ENCODE data around the gene CERS1.

CERS1 gene

GRCh38 chr19:18865973-18866799, 29.8 kb downstream of the CERS1 start:
- no peaks in the 10 kb centered on the region for H3K9me3 ChIP-seq (ENCODE audit: low read length)
- H3K4me3 ChIP-seq (ENCODE audit: low read depth in 1 of 2, low read length in 2 of 2): no peak overlapping the region
- no peaks in the 10 kb centered on the region for H3K4me1 ChIP-seq (ENCODE audit: insufficient read depth, low read length)
- peaks cover 0 to 12% of the 10 kb centered on the region in 2 donors for H3K27me3 ChIP-seq (ENCODE audit: control insufficient read depth in 1 of 2, insufficient read depth in 2 of 2, low read length in 2 of 2)
- no peak overlapping the region for H3K27ac ChIP-seq (ENCODE audit: low read depth, low read length)
- no peak overlapping the region for H3K9ac ChIP-seq (ENCODE audit: low read length)
- peaks cover 64% of the 10 kb centered on the region for H3K36me3 ChIP-seq (ENCODE audit: insufficient read depth, low read length)

DNA sequence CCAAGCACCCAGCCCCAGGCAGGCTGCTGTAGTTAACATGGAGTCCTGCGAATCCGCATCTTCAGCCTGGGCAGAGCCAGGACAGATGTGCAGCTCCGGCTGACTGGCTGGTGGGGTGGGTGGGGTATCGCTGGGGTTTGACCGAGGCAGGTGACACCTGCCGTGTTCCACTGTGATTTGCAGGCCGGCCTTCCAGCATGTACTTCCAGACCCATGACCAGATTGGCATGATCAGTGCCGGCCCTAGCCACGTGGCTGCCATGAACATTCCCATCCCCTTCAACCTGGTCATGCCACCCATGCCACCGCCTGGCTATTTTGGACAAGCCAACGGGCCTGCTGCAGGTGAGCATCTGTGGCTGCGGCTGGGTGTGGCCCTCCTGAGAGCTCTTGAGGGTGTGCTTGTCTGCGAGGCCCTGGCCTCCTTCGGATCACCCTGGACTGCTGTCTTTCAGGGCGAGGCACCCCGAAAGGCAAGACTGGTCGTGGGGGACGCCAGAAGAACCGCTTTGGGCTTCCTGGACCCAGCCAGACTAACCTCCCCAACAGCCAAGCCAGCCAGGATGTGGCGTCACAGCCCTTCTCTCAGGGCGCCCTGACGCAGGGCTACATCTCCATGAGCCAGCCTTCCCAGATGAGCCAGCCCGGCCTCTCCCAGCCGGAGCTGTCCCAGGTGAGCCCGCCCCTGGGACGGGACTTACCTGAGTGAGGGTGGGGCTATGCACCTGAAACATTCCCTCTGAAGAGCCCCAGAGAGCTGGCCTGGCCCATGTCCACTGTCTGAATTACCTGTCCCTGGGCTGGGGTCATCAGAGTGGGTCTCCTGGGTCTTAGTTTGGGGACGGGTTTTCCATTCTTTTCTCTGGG, 30.6 kb downstream of the CERS1 start:
- no peak overlapping the region for H3K4me3 ChIP-seq (ENCODE audit: low read depth in 1 of 2, low read length in 2 of 2)
- peaks cover 0 to 7% of the 10 kb centered on the region in 2 donors for H3K27me3 ChIP-seq (ENCODE audit: control insufficient read depth in 1 of 2, insufficient read depth in 2 of 2, low read length in 2 of 2)
- H3K9me3 ChIP-seq (ENCODE audit: low read length): no peaks in the 10 kb centered on the region
- peaks cover 72% of the 10 kb centered on the region for H3K36me3 ChIP-seq (ENCODE audit: insufficient read depth, low read length)
- no peak overlapping the region for H3K9ac ChIP-seq (ENCODE audit: low read length)
- no peak overlapping the region for H3K27ac ChIP-seq (ENCODE audit: low read depth, low read length)
- no peaks in the 10 kb centered on the region for H3K4me1 ChIP-seq (ENCODE audit: insufficient read depth, low read length)

DNA sequence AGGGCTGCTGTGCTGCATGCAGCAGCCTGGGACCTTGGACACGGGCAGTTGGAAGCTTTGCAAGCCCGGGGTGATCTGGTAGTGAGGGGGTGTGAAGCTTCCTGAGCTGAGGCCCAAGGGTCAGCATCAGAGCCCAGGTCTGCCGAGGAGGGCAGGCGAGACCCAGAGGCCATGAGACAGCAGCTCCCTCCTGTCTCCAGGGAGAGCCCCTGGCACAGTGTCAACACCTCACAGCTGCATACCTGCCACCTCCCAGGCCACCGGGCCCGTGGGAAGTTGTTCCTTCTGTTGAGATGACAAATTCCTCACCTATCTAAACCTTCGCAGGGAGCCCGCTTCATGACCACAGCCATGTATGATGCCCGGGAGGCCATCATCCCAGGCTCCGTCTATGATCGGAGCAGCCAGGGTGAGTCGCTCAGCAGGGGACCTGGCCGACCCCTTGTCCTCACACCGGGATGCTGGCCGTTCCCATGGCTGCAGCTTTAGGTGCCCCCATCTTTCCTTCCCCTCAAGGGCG, 32.1 kb downstream of the CERS1 start:
- no peak overlapping the region for H3K9ac ChIP-seq (ENCODE audit: low read length)
- H3K36me3 ChIP-seq (ENCODE audit: insufficient read depth, low read length): peaks cover 86% of the 10 kb centered on the region
- H3K27ac ChIP-seq (ENCODE audit: low read depth, low read length): no peak overlapping the region
- no peak overlapping the region for H3K4me3 ChIP-seq (ENCODE audit: low read depth in 1 of 2, low read length in 2 of 2)
- H3K9me3 ChIP-seq (ENCODE audit: low read length): no peaks in the 10 kb centered on the region
- no peaks in the 10 kb centered on the region for H3K27me3 ChIP-seq (ENCODE audit: control insufficient read depth in 1 of 2, insufficient read depth in 2 of 2, low read length in 2 of 2)
- H3K4me1 ChIP-seq (ENCODE audit: insufficient read depth, low read length): no peaks in the 10 kb centered on the region

GRCh38 chr19:18862976-18863842, 32.7 kb downstream of the CERS1 start:
- Histone ChIP-seq H3K4me1 (ENCODE audit: insufficient read depth, low read length) (no peaks in the 10 kb centered on the region), H3K9ac (ENCODE audit: low read length) (no peak overlapping the region), H3K4me3 (ENCODE audit: low read depth in 1 of 2, low read length in 2 of 2) (no peak overlapping the region), H3K9me3 (ENCODE audit: low read length) (no peaks in the 10 kb centered on the region), H3K27me3 (ENCODE audit: control insufficient read depth in 1 of 2, insufficient read depth in 2 of 2, low read length in 2 of 2) (no peaks in the 10 kb centered on the region), H3K27ac (ENCODE audit: low read depth, low read length) (no peak overlapping the region), H3K36me3 (ENCODE audit: insufficient read depth, low read length) (peaks cover 87% of the 10 kb centered on the region)

- Histone ChIP-seq H3K27me3 (ENCODE audit: control insufficient read depth in 1 of 2, insufficient read depth in 2 of 2, low read length in 2 of 2) (no peaks in the 10 kb centered on the region), H3K9ac (ENCODE audit: low read length) (no peak overlapping the region), H3K36me3 (ENCODE audit: insufficient read depth, low read length) (peaks cover 88% of the 10 kb centered on the region)
These were observed 34.0 kb downstream of the CERS1 start for GRCh38 chr19:18861917-18862316.

DNA sequence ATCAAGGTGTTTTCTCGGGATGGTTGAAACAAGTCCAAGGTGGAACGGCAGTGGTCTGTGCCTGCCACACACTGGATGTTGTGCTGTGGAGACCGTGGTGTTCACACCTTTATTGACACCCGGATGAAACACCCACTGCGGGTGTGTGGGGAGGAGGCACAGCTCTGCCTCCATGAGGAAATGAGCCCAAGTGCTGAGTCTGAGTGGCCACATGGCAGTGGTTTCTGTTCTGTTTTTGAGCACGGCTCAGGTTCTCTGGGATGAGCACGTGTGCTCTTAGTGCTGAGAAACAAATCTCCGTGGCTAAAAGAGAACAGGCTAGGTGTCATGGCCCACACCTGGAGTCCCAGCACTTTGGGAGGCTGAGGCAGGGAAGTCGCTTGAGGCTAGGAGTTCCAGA, 34.7 kb downstream of the CERS1 start:
- Histone ChIP-seq H3K4me1 (ENCODE audit: insufficient read depth, low read length) (no peaks in the 10 kb centered on the region), H3K27me3 (ENCODE audit: control insufficient read depth in 1 of 2, insufficient read depth in 2 of 2, low read length in 2 of 2) (no peaks in the 10 kb centered on the region), H3K9ac (ENCODE audit: low read length) (no peak overlapping the region), H3K9me3 (ENCODE audit: low read length) (no peaks in the 10 kb centered on the region), H3K27ac (ENCODE audit: low read depth, low read length) (no peak overlapping the region), H3K4me3 (ENCODE audit: low read depth in 1 of 2, low read length in 2 of 2) (no peak overlapping the region), H3K36me3 (ENCODE audit: insufficient read depth, low read length) (peaks cover 92% of the 10 kb centered on the region)

More at GRCh38 chr19:18861917-18862316, 34.0 kb downstream of the CERS1 start:
- H3K27ac ChIP-seq (ENCODE audit: low read depth, low read length): no peak overlapping the region
- no peak overlapping the region for H3K4me3 ChIP-seq (ENCODE audit: low read depth in 1 of 2, low read length in 2 of 2)
- no peaks in the 10 kb centered on the region for H3K4me1 ChIP-seq (ENCODE audit: insufficient read depth, low read length)
- no peaks in the 10 kb centered on the region for H3K9me3 ChIP-seq (ENCODE audit: low read length)

DNA sequence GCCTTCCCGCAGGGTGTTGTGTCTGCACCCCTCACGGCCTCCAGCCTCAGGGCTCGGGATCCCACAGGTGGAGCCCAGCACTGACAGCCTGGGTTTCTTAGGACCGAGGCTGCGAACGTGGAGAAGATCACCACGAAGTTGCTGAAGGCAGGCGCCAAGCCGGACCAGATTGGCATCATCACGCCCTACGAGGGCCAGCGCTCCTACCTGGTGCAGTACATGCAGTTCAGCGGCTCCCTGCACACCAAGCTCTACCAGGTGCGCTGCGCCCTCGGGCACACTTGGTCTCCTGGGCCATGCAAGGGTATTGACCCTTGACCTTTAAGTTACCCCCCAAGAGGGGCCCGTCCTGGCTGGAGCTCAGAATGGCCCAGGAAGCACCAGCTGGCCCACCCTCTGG, 35.2 kb downstream of the CERS1 start:
- Histone ChIP-seq H3K9me3 (ENCODE audit: low read length) (no peaks in the 10 kb centered on the region), H3K4me1 (ENCODE audit: insufficient read depth, low read length) (no peaks in the 10 kb centered on the region), H3K4me3 (ENCODE audit: low read depth in 1 of 2, low read length in 2 of 2) (no peak overlapping the region), H3K27me3 (ENCODE audit: control insufficient read depth in 1 of 2, insufficient read depth in 2 of 2, low read length in 2 of 2) (no peaks in the 10 kb centered on the region), H3K9ac (ENCODE audit: low read length) (no peak overlapping the region), H3K36me3 (ENCODE audit: insufficient read depth, low read length) (peaks cover 92% of the 10 kb centered on the region), H3K27ac (ENCODE audit: low read depth, low read length) (no peak overlapping the region)

GRCh38 chr19:18860302-18860700, 35.7 kb downstream of the CERS1 start:
- H3K27me3 ChIP-seq (ENCODE audit: control insufficient read depth in 1 of 2, insufficient read depth in 2 of 2, low read length in 2 of 2): no peaks in the 10 kb centered on the region
- no peak overlapping the region for H3K4me3 ChIP-seq (ENCODE audit: low read depth in 1 of 2, low read length in 2 of 2)
- peaks cover 92% of the 10 kb centered on the region for H3K36me3 ChIP-seq (ENCODE audit: insufficient read depth, low read length)
- no peak overlapping the region for H3K9ac ChIP-seq (ENCODE audit: low read length)
- no peaks in the 10 kb centered on the region for H3K4me1 ChIP-seq (ENCODE audit: insufficient read depth, low read length)
- no peaks in the 10 kb centered on the region for H3K9me3 ChIP-seq (ENCODE audit: low read length)
- no peak overlapping the region for H3K27ac ChIP-seq (ENCODE audit: low read depth, low read length)

DNA sequence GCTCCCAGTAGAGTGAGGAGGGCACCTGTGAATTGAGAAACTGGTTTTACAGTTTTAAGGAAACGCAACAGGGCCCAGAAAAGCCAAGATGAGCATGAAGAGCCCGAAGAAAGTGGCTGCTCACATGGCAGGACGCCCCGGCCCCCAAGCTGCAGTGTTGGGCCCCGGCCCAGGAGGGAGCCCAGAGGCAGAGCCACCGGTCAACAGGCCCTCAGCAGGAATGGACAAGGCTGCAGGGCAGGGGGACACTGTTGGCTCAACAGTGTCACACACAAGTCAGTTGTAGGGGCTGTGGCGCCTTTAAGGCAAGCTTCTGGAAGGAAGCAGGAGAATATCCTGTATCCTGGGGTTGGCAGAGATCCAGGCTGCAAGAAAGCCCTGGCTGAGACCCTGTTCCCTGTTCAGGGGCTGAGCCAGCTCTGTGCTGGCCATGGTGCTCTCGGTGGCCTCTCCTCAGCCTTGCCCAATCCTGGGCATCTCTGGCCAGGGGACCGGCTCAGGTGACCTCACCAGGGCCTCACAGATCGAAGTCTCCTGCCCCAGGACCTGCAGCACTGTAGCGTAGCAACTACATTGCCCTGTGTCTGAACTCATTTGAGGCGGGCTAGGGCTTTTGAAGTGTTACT, 36.2 kb downstream of the CERS1 start:
- H3K4me1 ChIP-seq (ENCODE audit: insufficient read depth, low read length): no peaks in the 10 kb centered on the region
- H3K4me3 ChIP-seq (ENCODE audit: low read depth in 1 of 2, low read length in 2 of 2): no peak overlapping the region
- peaks cover 92% of the 10 kb centered on the region for H3K36me3 ChIP-seq (ENCODE audit: insufficient read depth, low read length)
- H3K27me3 ChIP-seq (ENCODE audit: control insufficient read depth in 1 of 2, insufficient read depth in 2 of 2, low read length in 2 of 2): no peaks in the 10 kb centered on the region
- H3K27ac ChIP-seq (ENCODE audit: low read depth, low read length): no peak overlapping the region
- H3K9me3 ChIP-seq (ENCODE audit: low read length): no peaks in the 10 kb centered on the region
- no peak overlapping the region for H3K9ac ChIP-seq (ENCODE audit: low read length)

GRCh38 chr19:18858906-18859646, 36.9 kb downstream of the CERS1 start:
- Histone ChIP-seq H3K9ac (ENCODE audit: low read length) (no peak overlapping the region), H3K27ac (ENCODE audit: low read depth, low read length) (no peak overlapping the region), H3K4me3 (ENCODE audit: low read depth in 1 of 2, low read length in 2 of 2) (no peak overlapping the region), H3K4me1 (ENCODE audit: insufficient read depth, low read length) (no peaks in the 10 kb centered on the region), H3K27me3 (ENCODE audit: control insufficient read depth in 1 of 2, insufficient read depth in 2 of 2, low read length in 2 of 2) (no peaks in the 10 kb centered on the region), H3K9me3 (ENCODE audit: low read length) (no peaks in the 10 kb centered on the region), H3K36me3 (ENCODE audit: insufficient read depth, low read length) (peaks cover 96% of the 10 kb centered on the region)

All from muscle layer of colon (tissue), 2 donors.